Ovary (tissue), 9 donors: ENCODE data around the gene VGF. TPM values are rescaled to one million over a fixed set of nuclear protein-coding genes. Genes with fewer than 3 reads are reported as not detected.
"Not testable (repeated sequence)": the region's sequence is repeated elsewhere in the genome, so short reads cannot be mapped to it uniquely, and the experiment has no call there.

ENCODE experiments used
- DNase-seq, 5 donors: peaks; one replicate each; pipeline ENCODE4 v3.0.0-alpha.2; 2019 to 2020
- H3K27ac ChIP-seq, 2 donors: fragments of 200-600 bp; one replicate each; pipeline versions ENCODE4 v1.5.1 to v1.8.0; 2019 to 2022
- H3K27me3 ChIP-seq: fragments of 200-600 bp; one replicate; pipeline ENCODE4 v1.8.0; 2022
- H3K36me3 ChIP-seq: fragments of 200-600 bp; sonication (generic); one replicate; pipeline ENCODE4 v1.5.1; 2019
- H3K4me1 ChIP-seq: one replicate; pipeline ENCODE4 v1.8.1; 2013; ENCODE audit warnings: mild to moderate bottlenecking, moderate library complexity; ENCODE audit not compliant: insufficient read depth
- H3K4me3 ChIP-seq: fragments of 200-600 bp; sonication (generic); one replicate; pipeline ENCODE4 v1.5.1; 2017
- H3K9me3 ChIP-seq, 2 donors: fragments of 200-600 bp in 1 of 2; sonication (generic) in 1 of 2; one replicate each; pipeline versions ENCODE4 v1.5.1 to v1.8.1; 2013 to 2019; ENCODE audit warnings: mild to moderate bottlenecking in 1 of 2, moderate library complexity in 1 of 2
- CTCF ChIP-seq, 3 donors: fragments of 450-650 bp in 2 of 3; fragments of 200-600 bp in 1 of 3; IDR thresholded peaks; one replicate each; pipeline versions ENCODE4 v1.5.1 to v1.8.0; 2016 to 2022; ENCODE audit warnings: antibody characterized with exemption in 3 of 3, mild to moderate bottlenecking in 1 of 3
- EP300 ChIP-seq: sonication (generic); formaldehyde crosslinking; IDR thresholded peaks from one replicate; pipeline ENCODE4 v1.6.1; 2017; ENCODE audit warnings: antibody characterized with exemption
- POLR2A ChIP-seq: fragments of 450-650 bp; IDR thresholded peaks from one replicate; pipeline ENCODE4 v1.6.1; 2017; ENCODE audit warnings: antibody characterized with exemption, mild to moderate bottlenecking, moderate library complexity
- WGBS, 3 donors: extraction: QIAGEN DNeasy Blood & Tissue Kit in 1 of 3; methylation state at CpG; one replicate each; pipeline versions ENCODE4 v1.1.5 to v1.1.7; 2013 to 2017; 5-methylcytosine and 5-hydroxymethylcytosine counted together
- intact Hi-C, 4 donors: fragments of 100-400 bp; cut with DNase I; formaldehyde crosslinking; loops; one replicate each; pipeline versions ENCODE4 v1.11.0 to v1.15.1; 2022 to 2023
- polyA plus RNA-seq, 2 donors: library from polyadenylated mRNA; stranded (reverse); fragments of 200-250 nt in 1 of 2; fragments of 350-450 nt in 1 of 2; fragmentation: Illumina TruSeq in 1 of 2; extraction: RNeasy Lipid Tissue Mini Kit (QIAGEN cat#74804) in 1 of 2; gene quantifications; one replicate each; pipeline ENCODE4 v1.2.3, GENCODE V29; 2013 to 2014
- total RNA-seq, 7 donors: library from RNA; depleted of rRNA in 2 of 7; stranded (reverse); fragments of >200 nt in 2 of 7; fragmentation: NEBNext Ultra II Directional in 3 of 7; extraction: Animal tissue kit (Norgen Biotek cat#: 25700) in 3 of 7; gene quantifications; one replicate each; pipeline versions ENCODE4 v1.1.0 to v1.2.4, GENCODE V29; 2016 to 2023
- donor health status: DM: no; HTN: no; CAD: no; lungs with moderate emphysema.
- donor health status: DM: no; HTN: no; CAD: no.
- donor health status: Bipolar disorder and iron deficiency.
- donor health status: DM: yes; HTN: yes; CAD: no.
- donor health status: DM: no; HTN: no; CAD: no.
- donor health status: DM: yes; HTN: yes; CAD: no.

VGF gene
- total and polyA plus RNA-seq, 9 donors = 0.04 to 0.20 TPM; not detected in 7

- H3K36me3 ChIP-seq = no peaks in the 10 kb centered on the region
- H3K27ac ChIP-seq = no peak overlapping the region
- H3K4me1 ChIP-seq = no peaks in the 10 kb centered on the region
- no peaks in the 10 kb centered on the region for H3K9me3 ChIP-seq
- no peak for DNase-seq
- TF ChIP-seq EP300 = no peak
- no peak for TF ChIP-seq POLR2A
- TF ChIP-seq CTCF (IDR thresholded peaks at IDR 0.05) = no peak
- intact Hi-C loops = no loop called here
- WGBS, 3 donors = 78 to 82% (median 79%) methylated on average over 5 of the region's 5 CpGs
- H3K4me3 ChIP-seq = no peak overlapping the region
- peaks cover 4% of the 10 kb centered on the region for H3K27me3 ChIP-seq
These were observed 37.2 kb upstream of the VGF start for GRCh38 chr7:101202603-101202918.

- H3K27me3 ChIP-seq = peaks cover 4% of the 10 kb centered on the region
- no peak for TF ChIP-seq POLR2A
- TF ChIP-seq EP300 = no peak
- TF ChIP-seq CTCF (IDR thresholded peaks at IDR 0.05) = no peak
- no peaks in the 10 kb centered on the region for H3K36me3 ChIP-seq
- no peaks in the 10 kb centered on the region for H3K4me1 ChIP-seq
- DNase-seq = no peak
- no peaks in the 10 kb centered on the region for H3K9me3 ChIP-seq
- H3K4me3 ChIP-seq = no peak overlapping the region
- WGBS, 3 donors = 6% methylated on average over 63 to 75 of the region's 75 CpGs
- H3K27ac ChIP-seq = no peak overlapping the region
- intact Hi-C loops = no loop called here
These were observed 36.6 kb upstream of the VGF start for GRCh38 chr7:101201695-101202602.

- no peaks in the 10 kb centered on the region for H3K36me3 ChIP-seq
- H3K4me1 ChIP-seq = no peaks in the 10 kb centered on the region
- TF ChIP-seq CTCF (IDR thresholded peaks at IDR 0.05) (no peak), POLR2A (no peak), EP300 (no peak)
- no peak for DNase-seq
- H3K4me3 ChIP-seq = no peak within 1 kb of the TSS
- 31 to 41% (median 32%) methylated on average over 21 of the region's 21 CpGs for WGBS, 3 donors
- intact Hi-C loops = no loop called here
- no peaks in the 10 kb centered on the region for H3K9me3 ChIP-seq
- no peak within 1 kb of the TSS for H3K27ac ChIP-seq
- H3K27me3 ChIP-seq = peaks cover 4% of the 10 kb centered on the region
These were observed 35.7 kb upstream of the VGF start, which contains the start of gene MOGAT3 for GRCh38 chr7:101200862-101201599. MOGAT3 (minus strand) TSS chr7:101201036; CDS start chr7:101200854, 182 bp downstream.

- intact Hi-C loops = no loop called here
- TF ChIP-seq EP300 (no peak), CTCF (IDR thresholded peaks at IDR 0.05) (no peak), POLR2A (no peak)
- H3K36me3 ChIP-seq = no peaks in the 10 kb centered on the region
- WGBS, 3 donors = 55 to 92% (median 88%) methylated on average over 2 of the region's 2 CpGs
- no peak overlapping the region for H3K27ac ChIP-seq
- peaks cover 4% of the 10 kb centered on the region for H3K27me3 ChIP-seq
- no peak for DNase-seq
- no peaks in the 10 kb centered on the region for H3K4me1 ChIP-seq
- H3K4me3 ChIP-seq = no peak overlapping the region
- no peaks in the 10 kb centered on the region for H3K9me3 ChIP-seq
These were observed 35.1 kb upstream of the VGF start for GRCh38 chr7:101200504-101200861.

- H3K27me3 ChIP-seq, intact Hi-C loops: not testable (repeated sequence)
- WGBS, 3 donors = 87 to 93% (median 92%) methylated on average over 10 of the region's 10 CpGs
These were observed 34.2 kb upstream of the VGF start for GRCh38 chr7:101199522-101199921.

More at GRCh38 chr7:101199522-101199921, 34.2 kb upstream of the VGF start:
- H3K9me3 ChIP-seq, H3K4me3 ChIP-seq, DNase-seq, H3K4me1 ChIP-seq, H3K36me3 ChIP-seq, H3K27ac ChIP-seq: not testable (repeated sequence)
